ENCODE measurements around the gene TAS2R3.
"Not testable (repeated sequence)": the region's sequence is repeated elsewhere in the genome, so short reads cannot be mapped to it uniquely, and the experiment has no call there.

The TAS2R3 gene

GRCh38 chr7:141763797-141764196 is at the start of gene TAS2R3:
Gene TAS2R3, plus strand, starts transcription at chr7:141764097. Its CDS starts 62 bp downstream, at chr7:141764159.
- DNase-seq (ENCODE audit: low read depth in 2 of 2): no peak

DNA sequence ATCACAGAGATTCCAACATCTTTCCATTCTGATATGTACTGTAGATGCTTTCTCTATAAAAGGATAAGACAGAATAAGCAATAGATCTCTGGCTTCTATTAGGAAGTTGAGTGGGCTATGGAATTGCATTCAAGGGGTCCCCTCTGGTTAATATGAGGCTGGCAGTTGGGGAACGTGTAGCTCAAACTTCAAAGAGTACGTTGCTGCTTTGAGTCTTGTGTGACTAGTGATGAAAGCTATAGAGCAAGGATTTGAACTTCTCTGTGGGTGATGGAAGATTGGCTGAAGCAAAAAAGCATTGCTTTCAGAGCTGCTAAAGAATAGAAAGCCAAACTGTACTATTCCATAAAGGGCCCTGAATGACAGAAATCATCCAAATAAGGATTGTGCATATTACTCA is 49.3 kb upstream of the TAS2R3 start:
- DNase-seq (ENCODE audit: low read depth in 2 of 2): no peak

GRCh38 chr7:141715018-141715417 is 48.9 kb upstream of the TAS2R3 start:
- DNase-seq (ENCODE audit: low read depth in 2 of 2): no peak

- no peak for DNase-seq (ENCODE audit: low read depth in 2 of 2)
Measured at GRCh38 chr7:141715794-141716689, 47.9 kb upstream of the TAS2R3 start.

DNA sequence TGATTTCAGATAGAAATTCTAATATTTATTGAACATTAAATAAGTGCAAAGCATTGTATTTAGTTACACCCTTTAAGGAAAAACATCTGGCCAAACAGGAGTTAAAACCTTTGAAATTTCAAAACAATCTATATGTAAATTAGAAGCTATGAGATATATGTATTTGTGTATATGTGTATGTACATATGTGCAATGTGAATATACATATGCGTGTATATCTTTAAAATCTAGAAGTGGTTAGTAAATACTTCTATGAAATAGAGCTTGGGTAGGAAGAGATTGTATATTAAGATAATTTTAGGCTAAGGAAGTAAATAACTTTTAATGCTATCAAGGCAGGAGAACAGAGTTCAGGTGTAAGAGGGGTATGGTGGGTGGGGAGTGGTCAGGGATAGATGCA is 46.4 kb upstream of the TAS2R3 start:
- DNase-seq (ENCODE audit: low read depth in 2 of 2): no peak

GRCh38 chr7:141722529-141722928 is 41.4 kb upstream of the TAS2R3 start:
- DNase-seq (ENCODE audit: low read depth in 2 of 2): no peak

GRCh38 chr7:141729020-141729419 is 34.9 kb upstream of the TAS2R3 start:
- no peak for DNase-seq (ENCODE audit: low read depth in 2 of 2)

GRCh38 chr7:141731476-141732149 is 32.3 kb upstream of the TAS2R3 start:
- DNase-seq (ENCODE audit: low read depth in 2 of 2): no peak

DNA sequence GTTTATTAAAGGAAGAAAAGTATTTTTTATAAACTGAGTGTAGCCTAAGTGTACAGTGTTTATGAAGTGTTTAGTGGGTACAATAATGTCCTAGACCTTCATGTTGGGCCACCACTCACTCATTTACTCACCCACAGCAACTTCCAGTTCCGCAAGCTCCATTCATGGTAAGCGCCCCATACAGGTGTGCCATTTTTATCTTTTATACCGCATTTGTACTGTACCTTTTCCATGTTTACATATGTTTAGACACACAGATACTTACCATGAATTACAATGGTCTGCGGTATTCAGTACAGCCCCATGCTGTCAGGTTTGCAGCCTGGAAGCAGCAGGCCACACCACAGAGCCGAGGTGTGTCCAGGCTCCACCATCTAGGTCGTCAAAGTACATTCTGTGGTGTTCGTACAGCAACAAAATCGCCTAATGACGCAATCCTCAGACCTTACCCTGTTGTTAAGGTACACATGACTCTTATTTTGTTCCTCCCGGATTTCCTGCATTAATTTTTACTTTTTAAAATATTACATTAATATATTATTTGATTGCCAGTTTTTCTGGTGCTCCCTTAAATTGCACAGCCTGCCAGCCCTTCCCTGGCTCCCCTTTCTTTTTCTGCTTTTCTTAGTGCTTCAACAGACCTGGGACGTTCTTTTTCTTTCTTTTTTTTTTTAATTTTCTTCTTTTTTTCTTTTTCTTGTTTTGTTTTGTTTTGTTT is 26.6 kb upstream of the TAS2R3 start:
- no peak for DNase-seq (ENCODE audit: low read depth in 2 of 2)

GRCh38 chr7:141737836-141738591 is 25.9 kb upstream of the TAS2R3 start, which contains the start of gene SSBP1:
Gene SSBP1, plus strand, starts transcription at chr7:141738358. Its CDS starts 809 bp downstream, at chr7:141739167.
- DNase-seq (ENCODE audit: low read depth in 2 of 2): peak; percentile 93 to 94

- DNase-seq (ENCODE audit: low read depth in 2 of 2): no peak
Measured at GRCh38 chr7:141738592-141739013, 25.3 kb upstream of the TAS2R3 start.

GRCh38 chr7:141739250-141739649 is 24.6 kb upstream of the TAS2R3 start:
- no peak for DNase-seq (ENCODE audit: low read depth in 2 of 2)

DNA sequence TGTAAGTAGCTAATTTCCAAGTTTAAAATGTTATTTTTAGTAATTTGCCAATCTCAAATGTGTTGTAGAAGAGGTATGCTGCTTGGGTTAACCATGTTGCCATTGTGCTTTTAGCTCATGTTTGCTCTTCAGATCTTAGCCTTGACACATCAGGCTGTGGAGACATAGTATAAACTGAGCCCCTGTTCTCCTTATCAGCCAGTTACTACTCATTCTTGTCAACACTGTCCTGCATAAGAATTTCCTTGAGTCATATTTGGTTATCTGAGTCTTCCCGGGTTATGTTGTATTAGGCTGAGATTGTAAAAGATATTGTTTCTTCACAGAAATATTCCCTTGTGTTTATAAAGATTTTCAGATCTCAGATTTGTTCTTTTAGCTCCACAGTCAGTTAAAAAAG is 21.7 kb upstream of the TAS2R3 start:
- DNase-seq (ENCODE audit: low read depth in 2 of 2): no peak

DNA sequence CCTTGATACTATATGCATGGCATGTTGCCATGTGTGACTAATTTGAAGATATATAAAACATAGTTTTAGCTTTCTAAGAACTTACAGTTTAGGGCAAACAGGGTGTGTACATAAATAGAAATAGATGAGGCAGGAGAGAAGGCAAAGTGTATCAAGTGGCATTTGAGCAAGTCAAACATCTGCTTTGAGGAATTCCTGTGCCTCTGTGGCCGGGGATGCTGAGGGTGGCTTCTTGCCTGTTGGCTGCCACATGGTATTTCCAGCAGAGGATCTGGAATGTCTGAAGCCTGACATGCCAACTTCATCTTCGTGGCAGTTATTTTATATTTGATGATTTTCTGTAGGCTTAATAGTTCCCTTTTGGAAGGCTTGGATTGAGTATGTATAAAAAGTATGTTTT is 19.8 kb upstream of the TAS2R3 start:
- DNase-seq (ENCODE audit: low read depth in 2 of 2): no peak

DNA sequence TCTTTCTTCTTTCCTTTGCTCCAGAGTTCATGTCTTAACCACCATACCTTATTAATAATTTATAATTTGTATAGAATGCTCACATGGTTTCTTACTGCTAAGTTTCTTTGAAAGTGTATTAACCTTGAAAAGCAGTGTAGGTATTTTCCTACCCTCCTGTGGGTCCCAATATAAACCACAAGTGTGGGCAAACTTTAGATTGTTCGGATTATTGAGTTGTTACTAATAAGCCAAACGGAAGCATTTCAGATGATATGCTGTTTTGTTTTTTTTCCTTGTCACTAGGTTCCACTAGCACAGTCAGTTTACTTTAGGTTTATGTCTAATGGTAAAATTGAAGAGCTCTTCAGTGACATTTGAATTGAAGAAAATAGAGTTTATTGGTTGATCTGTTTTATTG is 15.5 kb upstream of the TAS2R3 start:
- DNase-seq (ENCODE audit: low read depth in 2 of 2): no peak

DNA sequence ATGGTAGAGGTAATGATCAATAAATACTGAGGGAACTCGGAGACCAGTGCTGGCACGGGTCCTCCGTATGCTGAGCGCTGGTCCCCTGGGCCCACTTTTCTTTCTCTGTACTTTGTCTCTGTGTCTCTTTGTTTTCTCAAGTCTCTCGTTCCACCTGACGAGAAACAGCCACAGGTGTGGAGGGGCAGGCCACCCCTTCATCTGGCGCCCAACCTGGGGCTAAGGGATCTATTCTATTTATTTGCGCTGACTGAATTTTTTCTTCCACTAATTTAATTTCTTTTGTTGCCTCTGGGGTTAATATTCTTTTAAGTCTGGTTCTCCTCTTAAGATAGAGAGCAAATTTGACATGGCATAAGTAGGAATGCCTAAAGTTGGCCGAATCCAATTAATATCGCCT is 12.0 kb upstream of the TAS2R3 start:
- peak in 1 of 2 experiments; percentile 2 for DNase-seq (ENCODE audit: low read depth in 2 of 2)

GRCh38 chr7:141752634-141753033 is 11.3 kb upstream of the TAS2R3 start:
- DNase-seq (ENCODE audit: low read depth in 2 of 2): no peak

- no peak for DNase-seq (ENCODE audit: low read depth in 2 of 2)
Measured at GRCh38 chr7:141754939-141755338, 9.0 kb upstream of the TAS2R3 start.

GRCh38 chr7:141770083-141770583 is 6.2 kb downstream of the TAS2R3 start:
- not testable (repeated sequence) for DNase-seq (ENCODE audit: low read depth in 2 of 2)

DNA sequence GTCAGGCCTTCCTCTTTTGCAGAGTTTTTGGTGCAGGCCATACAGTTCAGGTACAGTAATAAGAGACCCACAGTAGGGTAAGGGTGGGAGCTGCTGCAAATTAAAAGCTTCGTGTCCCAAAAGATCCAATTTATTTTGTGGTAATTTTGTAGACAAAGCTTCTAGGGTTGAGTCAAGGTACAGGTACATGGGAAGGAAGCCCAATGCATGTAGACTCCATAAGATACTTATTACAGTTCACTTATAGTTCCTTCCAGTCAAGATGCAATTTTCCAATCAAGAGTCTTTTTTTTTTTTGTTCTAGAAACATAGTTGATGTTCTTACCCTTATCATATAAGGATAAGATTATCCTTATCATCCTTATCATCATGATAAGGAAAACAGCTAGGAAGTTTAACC is 12.5 kb downstream of the TAS2R3 start, which contains the start of gene TAS2R4:
Gene TAS2R4 (plus strand): TSS at position 301 of the 400 bp plus-strand sequence. CDS start 1,815 bp downstream, outside the sequence.
- DNase-seq (ENCODE audit: low read depth in 2 of 2): no peak
